Caco-2 (cell line): Measurements from ENCODE around the gene APLF. TPM values are rescaled to one million over a fixed set of nuclear protein-coding genes. Genes with fewer than 3 reads are reported as not detected.

Experiments used
- BruUV-seq: library from RNA; stranded (reverse); fragments of 400-500 nt; replicated peaks from 2 replicates; lab custom pipeline; 2021; lab: Mats Ljungman, UMichigan
- CTCF ChIA-PET: fragments of 300-600 bp; sonication (Branson Sonifier 250); formaldehyde crosslinking; loops from one replicate; lab custom pipeline; 2022; ENCODE audit warnings: antibody characterized with exemption; lab: Charles Lee
- POLR2A ChIA-PET: fragments of 300-600 bp; sonication (Branson Sonifier 250); formaldehyde crosslinking; loops from one replicate; lab custom pipeline; 2022; ENCODE audit warnings: antibody characterized with exemption; lab: Charles Lee
- DNase-seq, 2 experiments: peaks; one replicate each; pipeline versions ENCODE4 v3.0.0 to v3.0.0-alpha.2; 2020 to 2022
- H3K27me3 ChIP-seq: replicated peaks from 2 replicates; pipeline ENCODE4 v1.6.0; 2011; ENCODE audit warnings: low read length; ENCODE audit not compliant: control insufficient read depth, insufficient read depth
- H3K36me3 ChIP-seq: 2 replicates; pipeline ENCODE4 v1.5.1; 2011; ENCODE audit warnings: low read length; ENCODE audit not compliant: control insufficient read depth, insufficient read depth
- H3K4me1 ChIP-seq: fragments of 250-450 bp; sonication (Bioruptor Pico); 2 replicates; pipeline ENCODE4 v1.5.1; 2020; ENCODE audit warnings: mild to moderate bottlenecking
- H3K4me3 ChIP-seq: 2 replicates; pipeline ENCODE4 v1.5.1; 2011; ENCODE audit warnings: low read depth, mild to moderate bottlenecking, control low read depth, low read length
- H3K9me3 ChIP-seq: fragments of 250-450 bp; sonication (Bioruptor Pico); 2 replicates; pipeline ENCODE4 v1.5.1; 2020; ENCODE audit warnings: mild to moderate bottlenecking, moderate library complexity
- H3K27ac Mint-ChIP-seq: one replicate; pipeline ENCODE4 v1.8.0; 2022; ENCODE audit warnings: mixed read lengths; ENCODE audit not compliant: unreplicated experiment
- H3K27me3 Mint-ChIP-seq: one replicate; pipeline ENCODE4 v1.8.0; 2022; ENCODE audit warnings: mixed read lengths; ENCODE audit not compliant: insufficient read depth, unreplicated experiment
- H3K36me3 Mint-ChIP-seq: one replicate; pipeline ENCODE4 v1.8.0; 2022; ENCODE audit warnings: mild to moderate bottlenecking, mixed read lengths; ENCODE audit not compliant: insufficient read depth, unreplicated experiment
- H3K4me1 Mint-ChIP-seq: one replicate; pipeline ENCODE4 v1.8.0; 2022; ENCODE audit warnings: low read depth, mixed read lengths; ENCODE audit not compliant: unreplicated experiment
- H3K4me3 Mint-ChIP-seq: one replicate; pipeline ENCODE4 v1.8.0; 2022; ENCODE audit warnings: mild to moderate bottlenecking, moderate library complexity, mixed read lengths; ENCODE audit not compliant: unreplicated experiment
- H3K9me3 Mint-ChIP-seq: one replicate; pipeline ENCODE4 v1.8.0; 2022; ENCODE audit warnings: mixed read lengths; ENCODE audit not compliant: unreplicated experiment
- intact Hi-C: fragments of 100-400 bp; cut with micrococcal nuclease; formaldehyde crosslinking; loops from one replicate; pipeline ENCODE4 v1.10.0; 2022; ENCODE audit not compliant: unreplicated experiment
- total RNA-seq: library from RNA; stranded (reverse); gene quantifications from 2 replicates; pipeline ENCODE4 v1.2.3, GENCODE V29; 2022
- TF ChIP-seq, protein P1 (sequence below), 2 experiments: fragments of 200-600 bp in 1 of 2; IDR thresholded peaks; 1 replicate in 1 of 2; 2 replicates in 1 of 2; pipeline versions ENCODE4 v1.5.1 to v1.8.0; 2011 to 2022; ENCODE audit warnings: antibody characterized with exemption in 1 of 2, control low read depth in 1 of 2, inconsistent platforms in 1 of 2, low read depth in 1 of 2, low read length in 1 of 2, mild to moderate bottlenecking in 1 of 2, moderate library complexity in 1 of 2; ENCODE audit not compliant: insufficient read depth in 1 of 2, severe bottlenecking in 1 of 2, unreplicated experiment in 1 of 2

The APLF gene
- total RNA-seq, 1 experiment from 2014 or later, result 3.9 TPM

DNA sequence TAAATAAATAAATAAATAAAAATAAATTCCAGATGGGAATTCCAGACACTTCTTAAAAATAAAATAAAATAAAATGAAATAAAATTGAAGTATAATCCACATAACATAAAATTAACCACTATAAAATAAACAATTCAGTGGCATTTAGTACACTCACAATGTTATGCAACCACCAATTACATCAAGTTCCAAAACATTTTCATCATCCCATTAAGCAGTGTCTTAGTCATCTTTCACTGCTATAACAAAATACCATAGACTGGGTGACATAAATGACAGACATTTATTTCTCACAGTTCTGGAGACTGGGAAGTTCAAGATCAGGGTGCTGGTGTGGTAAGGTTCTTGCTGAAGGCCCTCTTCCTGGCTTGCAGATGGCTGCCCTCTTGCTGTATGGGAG lies 153.4 kb downstream of the APLF start:
- peaks cover 13% of the 10 kb centered on the region for H3K9me3 Mint-ChIP-seq
- no peak for DNase-seq
- CTCF ChIA-PET, result no interaction called here
- H3K4me1 ChIP-seq, result no peaks in the 10 kb centered on the region
- peaks cover 2% of the 10 kb centered on the region for H3K27me3 Mint-ChIP-seq
- intact Hi-C loops, result no loop called here
- no TSS peak for BruUV-seq
- no peak overlapping the region for H3K27ac Mint-ChIP-seq
- no peak overlapping the region for H3K4me3 ChIP-seq
- H3K4me3 Mint-ChIP-seq, result no peak overlapping the region
- H3K4me1 Mint-ChIP-seq, result no peaks in the 10 kb centered on the region
- H3K27me3 ChIP-seq, result no peaks in the 10 kb centered on the region
- TF ChIP-seq, protein P1, sequence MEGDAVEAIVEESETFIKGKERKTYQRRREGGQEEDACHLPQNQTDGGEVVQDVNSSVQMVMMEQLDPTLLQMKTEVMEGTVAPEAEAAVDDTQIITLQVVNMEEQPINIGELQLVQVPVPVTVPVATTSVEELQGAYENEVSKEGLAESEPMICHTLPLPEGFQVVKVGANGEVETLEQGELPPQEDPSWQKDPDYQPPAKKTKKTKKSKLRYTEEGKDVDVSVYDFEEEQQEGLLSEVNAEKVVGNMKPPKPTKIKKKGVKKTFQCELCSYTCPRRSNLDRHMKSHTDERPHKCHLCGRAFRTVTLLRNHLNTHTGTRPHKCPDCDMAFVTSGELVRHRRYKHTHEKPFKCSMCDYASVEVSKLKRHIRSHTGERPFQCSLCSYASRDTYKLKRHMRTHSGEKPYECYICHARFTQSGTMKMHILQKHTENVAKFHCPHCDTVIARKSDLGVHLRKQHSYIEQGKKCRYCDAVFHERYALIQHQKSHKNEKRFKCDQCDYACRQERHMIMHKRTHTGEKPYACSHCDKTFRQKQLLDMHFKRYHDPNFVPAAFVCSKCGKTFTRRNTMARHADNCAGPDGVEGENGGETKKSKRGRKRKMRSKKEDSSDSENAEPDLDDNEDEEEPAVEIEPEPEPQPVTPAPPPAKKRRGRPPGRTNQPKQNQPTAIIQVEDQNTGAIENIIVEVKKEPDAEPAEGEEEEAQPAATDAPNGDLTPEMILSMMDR (IDR thresholded peaks at IDR 0.05; ENCODE audit: insufficient read depth in 1 of 2, low read depth in 1 of 2, low read length in 1 of 2, severe bottlenecking in 1 of 2, unreplicated experiment in 1 of 2), result no peak
- H3K9me3 ChIP-seq, result no peaks in the 10 kb centered on the region
- no peaks in the 10 kb centered on the region for H3K36me3 ChIP-seq
- POLR2A ChIA-PET, result no interaction called here
- H3K36me3 Mint-ChIP-seq, result no peaks in the 10 kb centered on the region

DNA sequence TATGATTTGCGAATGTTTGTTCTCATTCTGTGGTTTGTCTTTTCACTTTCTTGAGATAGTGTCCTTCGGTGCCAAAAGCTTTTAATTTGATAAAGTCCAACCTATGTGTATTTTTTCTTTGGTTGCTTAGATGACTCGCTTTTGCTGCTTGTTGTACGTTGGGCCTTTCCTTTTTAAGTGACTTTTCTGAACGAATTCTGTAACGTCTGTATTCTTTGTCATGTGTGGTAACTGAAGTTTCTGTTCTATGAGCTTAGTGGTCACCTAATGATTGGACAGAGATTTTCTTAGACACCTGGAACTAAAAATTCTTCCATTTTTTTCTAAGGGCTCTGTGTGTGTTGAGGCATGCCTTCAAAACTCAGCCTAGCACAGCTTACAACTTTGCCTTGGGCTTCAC lies 156.4 kb downstream of the APLF start:
- intact Hi-C loops, result no loop called here
- no peak overlapping the region for H3K4me3 Mint-ChIP-seq
- H3K4me1 Mint-ChIP-seq, result no peaks in the 10 kb centered on the region
- TF ChIP-seq, protein P1 (IDR thresholded peaks at IDR 0.05; ENCODE audit: insufficient read depth in 1 of 2, low read depth in 1 of 2, low read length in 1 of 2, severe bottlenecking in 1 of 2, unreplicated experiment in 1 of 2), result no peak
- no peaks in the 10 kb centered on the region for H3K27me3 ChIP-seq
- DNase-seq, result no peak
- H3K36me3 ChIP-seq, result no peaks in the 10 kb centered on the region
- no TSS peak for BruUV-seq
- H3K36me3 Mint-ChIP-seq, result no peaks in the 10 kb centered on the region
- ChIA-PET POLR2A (no interaction called here), CTCF (interaction anchor here (0.6 to 0.8 kb wide), 2 partner anchors 28 to 143 kb away, joined by 3 read pairs; no protein-coding TSS in a partner anchor)
- H3K27me3 Mint-ChIP-seq, result no peaks in the 10 kb centered on the region
- no peak overlapping the region for H3K4me3 ChIP-seq
- H3K27ac Mint-ChIP-seq, result no peak overlapping the region
- H3K4me1 ChIP-seq, result no peaks in the 10 kb centered on the region
- peaks cover 13% of the 10 kb centered on the region for H3K9me3 Mint-ChIP-seq
- no peaks in the 10 kb centered on the region for H3K9me3 ChIP-seq

DNA sequence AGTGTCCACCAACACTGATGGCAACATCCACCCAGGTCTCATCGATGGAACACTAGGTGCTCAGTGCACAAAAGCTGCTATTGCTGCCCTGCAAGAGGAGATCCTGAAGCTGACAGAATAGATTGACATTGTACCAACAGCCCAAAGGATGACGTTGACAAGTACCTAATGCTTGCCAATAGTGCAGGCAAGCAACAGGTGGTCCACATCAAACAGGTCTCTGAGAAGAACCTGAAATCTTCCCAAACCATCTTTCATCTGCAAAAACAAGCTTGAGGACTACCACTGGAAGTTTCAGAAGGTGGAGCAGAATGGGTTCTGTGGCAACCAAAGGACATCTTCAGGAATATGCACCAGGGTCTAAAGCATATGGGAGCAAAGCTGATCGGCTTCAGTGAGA lies 160.2 kb downstream of the APLF start:
- no peak overlapping the region for H3K4me3 ChIP-seq
- Mint-ChIP-seq H3K27me3 (peaks cover 2% of the 10 kb centered on the region), H3K36me3 (no peaks in the 10 kb centered on the region), H3K27ac (no peak overlapping the region), H3K9me3 (peaks cover 5% of the 10 kb centered on the region), H3K4me3 (no peak overlapping the region), H3K4me1 (no peaks in the 10 kb centered on the region)
- DNase-seq, result no peak
- no peaks in the 10 kb centered on the region for H3K27me3 ChIP-seq
- no peaks in the 10 kb centered on the region; the same call in 1 of the 2 replicates for H3K9me3 ChIP-seq
- ChIA-PET POLR2A (no interaction called here), CTCF (no interaction called here)
- TF ChIP-seq, protein P1 (IDR thresholded peaks at IDR 0.05; ENCODE audit: insufficient read depth in 1 of 2, low read depth in 1 of 2, low read length in 1 of 2, severe bottlenecking in 1 of 2, unreplicated experiment in 1 of 2), result no peak
- intact Hi-C loops, result no loop called here
- no TSS peak for BruUV-seq
- no peaks in the 10 kb centered on the region for H3K4me1 ChIP-seq
- H3K36me3 ChIP-seq, result no peaks in the 10 kb centered on the region

Other genes starting within 250 kb of the APLF start
- gene PPP3R1, start 215.1 kb upstream of the APLF start, total RNA-seq, result 70.9 and 71.6 TPM in 2 replicates
- gene CNRIP1, start 147.6 kb upstream of the APLF start, total RNA-seq, result not detected in 2 replicates
- gene PLEK, start 102.3 kb upstream of the APLF start, total RNA-seq, result not detected in 2 replicates
- 1.1 and 1.2 TPM in 2 replicates for gene FBXO48, start 291 bp upstream of the APLF start, total RNA-seq
- 0.09 TPM in 1 of 2 replicates, not detected in the other for gene PROKR1, start 176.0 kb downstream of the APLF start, total RNA-seq